PC-3 (cell line): ENCODE data around the gene MUSTN1.

Experiments
- EZH2 ChIP-seq: fragments of 300-600 bp; sonication (generic); IDR thresholded peaks from one replicate; pipeline ENCODE4 v1.6.1; 2017; ENCODE audit warnings: antibody characterized with exemption, mild to moderate bottlenecking, low read length; ENCODE audit not compliant: unreplicated experiment
- EZH2phosphoT487 ChIP-seq: fragments of 300-600 bp; sonication (generic); IDR thresholded peaks from 2 replicates; pipeline ENCODE4 v1.6.1; 2018; ENCODE audit warnings: mild to moderate bottlenecking, antibody characterized with exemption, low read length, borderline replicate concordance
- TF ChIP-seq, protein P1 (sequence below): fragments of 300-600 bp; sonication (generic); conservative IDR thresholded peaks from 2 replicates; pipeline ENCODE4 v1.5.1; 2017; ENCODE audit warnings: antibody characterized with exemption, low read depth, mild to moderate bottlenecking, low read length

DNA sequence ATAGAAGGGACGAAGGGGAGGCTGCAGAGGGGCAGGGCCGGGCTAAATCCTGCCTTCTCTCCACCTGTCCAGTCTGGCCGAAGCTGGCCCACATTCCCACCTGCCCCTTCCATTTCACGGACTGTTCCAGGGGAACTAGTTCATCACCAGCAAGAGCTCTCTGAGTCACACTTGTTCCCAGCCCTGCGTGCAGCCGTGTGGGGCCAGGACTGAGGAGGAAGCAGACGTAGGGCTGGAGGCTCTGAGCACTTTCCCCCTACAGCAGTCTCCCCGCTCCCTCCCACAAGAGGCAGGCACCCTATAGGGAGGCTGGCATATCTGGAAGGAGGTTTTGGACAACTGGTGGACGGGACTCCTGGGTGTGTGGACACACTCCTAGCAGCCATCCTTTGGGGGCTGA, 7.4 kb downstream of the MUSTN1 start:
- TF ChIP-seq, protein P1, sequence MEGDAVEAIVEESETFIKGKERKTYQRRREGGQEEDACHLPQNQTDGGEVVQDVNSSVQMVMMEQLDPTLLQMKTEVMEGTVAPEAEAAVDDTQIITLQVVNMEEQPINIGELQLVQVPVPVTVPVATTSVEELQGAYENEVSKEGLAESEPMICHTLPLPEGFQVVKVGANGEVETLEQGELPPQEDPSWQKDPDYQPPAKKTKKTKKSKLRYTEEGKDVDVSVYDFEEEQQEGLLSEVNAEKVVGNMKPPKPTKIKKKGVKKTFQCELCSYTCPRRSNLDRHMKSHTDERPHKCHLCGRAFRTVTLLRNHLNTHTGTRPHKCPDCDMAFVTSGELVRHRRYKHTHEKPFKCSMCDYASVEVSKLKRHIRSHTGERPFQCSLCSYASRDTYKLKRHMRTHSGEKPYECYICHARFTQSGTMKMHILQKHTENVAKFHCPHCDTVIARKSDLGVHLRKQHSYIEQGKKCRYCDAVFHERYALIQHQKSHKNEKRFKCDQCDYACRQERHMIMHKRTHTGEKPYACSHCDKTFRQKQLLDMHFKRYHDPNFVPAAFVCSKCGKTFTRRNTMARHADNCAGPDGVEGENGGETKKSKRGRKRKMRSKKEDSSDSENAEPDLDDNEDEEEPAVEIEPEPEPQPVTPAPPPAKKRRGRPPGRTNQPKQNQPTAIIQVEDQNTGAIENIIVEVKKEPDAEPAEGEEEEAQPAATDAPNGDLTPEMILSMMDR: no peak
- TF ChIP-seq EZH2 (no peak), EZH2phosphoT487 (no peak)
